A673 (cell line): ENCODE data around the gene GNG11. TPM values are rescaled to one million over a fixed set of nuclear protein-coding genes. Genes with fewer than 3 reads are reported as not detected.

ENCODE experiments used
- BruUV-seq: library from RNA; stranded (reverse); fragments of 400-500 nt; replicated peaks from 2 replicates; lab custom pipeline; 2021; lab: Mats Ljungman, UMichigan
- CTCF ChIA-PET: fragments of 300-600 bp; sonication (Branson Sonifier 250); formaldehyde crosslinking; loops from one replicate; lab custom pipeline; 2022; ENCODE audit warnings: antibody characterized with exemption; lab: Charles Lee
- POLR2A ChIA-PET: fragments of 300-600 bp; sonication (Branson Sonifier 250); formaldehyde crosslinking; loops from one replicate; lab custom pipeline; 2022; ENCODE audit warnings: antibody characterized with exemption; ENCODE audit not compliant: low non-redundant PET; lab: Charles Lee
- DNase-seq: peaks from one replicate; pipeline ENCODE4 v3.0.0-alpha.2; 2015; ENCODE audit warnings: low spot score
- H3K27ac ChIP-seq: fragments of 200-600 bp; sonication (generic); 2 replicates; pipeline ENCODE4 v1.5.1; 2016; ENCODE audit warnings: mixed run types, low read depth, mild to moderate bottlenecking, mixed read lengths, antibody characterized with exemption, low read length; ENCODE audit not compliant: poor library complexity, severe bottlenecking
- H3K27me3 ChIP-seq: fragments of 200-600 bp; sonication (generic); replicated peaks from 2 replicates; pipeline ENCODE4 v1.6.1; 2017; ENCODE audit warnings: mixed run types, low read depth, mild to moderate bottlenecking, mixed read lengths, antibody characterized with exemption, low read length; ENCODE audit not compliant: insufficient read depth, poor library complexity
- H3K36me3 ChIP-seq: fragments of 200-600 bp; sonication (generic); 2 replicates; pipeline ENCODE4 v1.6.1; 2016; ENCODE audit warnings: mixed run types, mild to moderate bottlenecking, mixed read lengths, antibody characterized with exemption, low read length; ENCODE audit not compliant: insufficient read depth, poor library complexity, severe bottlenecking
- H3K4me1 ChIP-seq: fragments of 200-600 bp; sonication (generic); 2 replicates; pipeline ENCODE4 v1.6.1; 2017; ENCODE audit warnings: mixed run types, mild to moderate bottlenecking, mixed read lengths, antibody characterized with exemption, low read length; ENCODE audit not compliant: insufficient read depth, poor library complexity, severe bottlenecking
- H3K4me3 ChIP-seq: fragments of 200-600 bp; sonication (generic); 2 replicates; pipeline ENCODE4 v1.5.1; 2016; ENCODE audit warnings: low read depth, mixed run types, mild to moderate bottlenecking, mixed read lengths, low read length; ENCODE audit not compliant: poor library complexity, severe bottlenecking
- H3K9me3 ChIP-seq: fragments of 200-600 bp; sonication (generic); 2 replicates; pipeline ENCODE4 v1.6.1; 2016; ENCODE audit warnings: mixed run types, low read depth, mild to moderate bottlenecking, mixed read lengths, antibody characterized with exemption, low read length; ENCODE audit not compliant: poor library complexity, severe bottlenecking
- CTCF ChIP-seq: fragments of 300-800, 200-600 bp; sonication (generic); conservative IDR thresholded peaks from 2 replicates; pipeline ENCODE4 v1.5.1; 2017; ENCODE audit warnings: low read depth, mild to moderate bottlenecking, antibody characterized with exemption, low read length, moderate library complexity, mixed read lengths
- EZH2 ChIP-seq: fragments of 200-600 bp; sonication (generic); IDR thresholded peaks from 2 replicates; pipeline ENCODE4 v1.6.1; 2017; ENCODE audit warnings: borderline replicate concordance, low read depth, mild to moderate bottlenecking, mixed read lengths, antibody characterized with exemption, low read length; ENCODE audit not compliant: poor library complexity, severe bottlenecking
- intact Hi-C: fragments of 100-400 bp; cut with micrococcal nuclease; formaldehyde crosslinking; loops from one replicate; pipeline ENCODE4 v1.10.0; 2022; ENCODE audit not compliant: unreplicated experiment
- total RNA-seq: library from RNA; stranded (reverse); gene quantifications from 2 replicates; pipeline ENCODE4 v1.2.3, GENCODE V29; 2021

The GNG11 gene
- total RNA-seq, 1 experiment from 2014 or later, result 14.3 TPM

GRCh38 chr7:93931655-93932054, 10.1 kb downstream of the GNG11 start:
- Histone ChIP-seq H3K27me3 (no peaks in the 10 kb centered on the region), H3K27ac (no peak overlapping the region), H3K4me3 (no peak overlapping the region), H3K9me3 (no peaks in the 10 kb centered on the region), H3K36me3 (no peaks in the 10 kb centered on the region), H3K4me1 (peaks cover 12% of the 10 kb centered on the region)
- ChIA-PET CTCF (no interaction called here), POLR2A (no interaction called here)
- intact Hi-C loops, result no loop called here
- no TSS peak for BruUV-seq
- no peak for DNase-seq
- TF ChIP-seq CTCF (no peak), EZH2 (no peak)

DNA sequence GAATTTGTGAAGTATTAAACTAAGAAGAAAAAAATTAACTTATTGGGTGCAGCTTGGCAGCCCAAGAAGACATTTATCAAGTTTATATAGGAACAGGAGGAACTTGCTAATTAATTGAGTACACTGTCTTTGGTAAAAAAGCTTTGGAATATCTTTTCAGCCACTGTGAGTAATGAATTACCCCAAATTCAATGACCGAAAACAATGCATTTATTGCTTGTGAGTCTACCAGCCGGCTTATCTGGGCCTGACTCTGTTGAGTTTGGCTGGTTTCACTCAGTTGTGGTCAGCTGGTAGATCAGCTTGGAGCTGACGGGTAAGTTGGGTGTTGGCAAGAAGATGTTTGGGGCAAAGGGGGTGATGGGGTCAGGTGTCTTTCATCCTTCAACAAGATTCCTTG, 11.6 kb downstream of the GNG11 start:
- Histone ChIP-seq H3K9me3 (no peaks in the 10 kb centered on the region), H3K4me3 (no peak overlapping the region), H3K36me3 (no peaks in the 10 kb centered on the region), H3K27ac (no peak overlapping the region), H3K27me3 (no peaks in the 10 kb centered on the region), H3K4me1 (peaks cover 12% of the 10 kb centered on the region)
- no peak for TF ChIP-seq CTCF
- TF ChIP-seq EZH2, result no peak
- CTCF ChIA-PET, result no interaction called here
- intact Hi-C loops, result no loop called here
- POLR2A ChIA-PET, result no interaction called here
- DNase-seq, result no peak
- no TSS peak for BruUV-seq

DNA sequence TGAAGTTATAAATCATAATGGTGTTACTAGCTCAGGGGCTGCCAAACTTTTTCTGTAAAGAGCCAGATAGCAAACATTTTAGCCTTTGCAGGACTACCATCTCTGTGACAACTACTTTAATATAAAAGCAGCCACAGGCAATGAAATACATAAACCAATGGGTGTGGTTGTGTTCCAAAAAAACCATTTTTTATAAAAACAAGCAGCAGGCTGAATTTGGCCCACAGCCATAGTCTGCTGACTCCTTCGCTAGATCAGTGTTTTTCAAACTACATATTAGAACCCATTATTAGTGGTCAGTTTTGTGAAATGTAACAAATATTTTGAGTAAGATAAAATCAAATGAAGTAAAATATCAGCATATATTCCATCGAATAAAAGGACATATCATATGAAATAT, 13.6 kb downstream of the GNG11 start:
- ChIA-PET CTCF (no interaction called here), POLR2A (interaction anchor here (0.5 kb wide), 1 partner anchor 150 kb away, joined by 3 read pairs; no protein-coding TSS in a partner anchor)
- Histone ChIP-seq H3K36me3 (no peaks in the 10 kb centered on the region), H3K27ac (no peak overlapping the region), H3K4me3 (no peak overlapping the region), H3K4me1 (peaks cover 12% of the 10 kb centered on the region), H3K9me3 (no peaks in the 10 kb centered on the region), H3K27me3 (no peaks in the 10 kb centered on the region)
- no TSS peak for BruUV-seq
- intact Hi-C loops, result no loop called here
- no peak for DNase-seq
- TF ChIP-seq CTCF (no peak), EZH2 (no peak)
